Measurements from ENCODE around the gene CWH43.

Gene CWH43

GRCh38 chr4:48958582-48958981 lies 27.5 kb upstream of the CWH43 start:
- H3K4me3 ChIP-seq (ENCODE audit: low read depth, low read length), result no peak overlapping the region
- TF ChIP-seq, protein P1, sequence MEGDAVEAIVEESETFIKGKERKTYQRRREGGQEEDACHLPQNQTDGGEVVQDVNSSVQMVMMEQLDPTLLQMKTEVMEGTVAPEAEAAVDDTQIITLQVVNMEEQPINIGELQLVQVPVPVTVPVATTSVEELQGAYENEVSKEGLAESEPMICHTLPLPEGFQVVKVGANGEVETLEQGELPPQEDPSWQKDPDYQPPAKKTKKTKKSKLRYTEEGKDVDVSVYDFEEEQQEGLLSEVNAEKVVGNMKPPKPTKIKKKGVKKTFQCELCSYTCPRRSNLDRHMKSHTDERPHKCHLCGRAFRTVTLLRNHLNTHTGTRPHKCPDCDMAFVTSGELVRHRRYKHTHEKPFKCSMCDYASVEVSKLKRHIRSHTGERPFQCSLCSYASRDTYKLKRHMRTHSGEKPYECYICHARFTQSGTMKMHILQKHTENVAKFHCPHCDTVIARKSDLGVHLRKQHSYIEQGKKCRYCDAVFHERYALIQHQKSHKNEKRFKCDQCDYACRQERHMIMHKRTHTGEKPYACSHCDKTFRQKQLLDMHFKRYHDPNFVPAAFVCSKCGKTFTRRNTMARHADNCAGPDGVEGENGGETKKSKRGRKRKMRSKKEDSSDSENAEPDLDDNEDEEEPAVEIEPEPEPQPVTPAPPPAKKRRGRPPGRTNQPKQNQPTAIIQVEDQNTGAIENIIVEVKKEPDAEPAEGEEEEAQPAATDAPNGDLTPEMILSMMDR (IDR thresholded peaks at IDR 0.05; ENCODE audit: control insufficient read depth, extremely low read depth, insufficient read depth), result no peak

GRCh38 chr4:48960988-48961635 lies 25.0 kb upstream of the CWH43 start:
- TF ChIP-seq, protein P1 (IDR thresholded peaks at IDR 0.05; ENCODE audit: control insufficient read depth, extremely low read depth, insufficient read depth), result no peak
- no peak overlapping the region for H3K4me3 ChIP-seq (ENCODE audit: low read depth, low read length)
- DNase-seq (ENCODE audit: low read depth), result no peak

More at GRCh38 chr4:48958582-48958981, 27.5 kb upstream of the CWH43 start:
- no peak for DNase-seq (ENCODE audit: low read depth)

- DNase-seq (ENCODE audit: low read depth), result no peak
- TF ChIP-seq, protein P1 (IDR thresholded peaks at IDR 0.05; ENCODE audit: control insufficient read depth, extremely low read depth, insufficient read depth), result no peak
- H3K4me3 ChIP-seq (ENCODE audit: low read depth, low read length), result no peak overlapping the region
These were observed 23.4 kb upstream of the CWH43 start for GRCh38 chr4:48962636-48963035.

GRCh38 chr4:48963042-48963679 lies 22.9 kb upstream of the CWH43 start:
- DNase-seq (ENCODE audit: low read depth), result peak; percentile 73
- TF ChIP-seq, protein P1 (IDR thresholded peaks at IDR 0.05; ENCODE audit: control insufficient read depth, extremely low read depth, insufficient read depth), result peak; percentile 100

DNA sequence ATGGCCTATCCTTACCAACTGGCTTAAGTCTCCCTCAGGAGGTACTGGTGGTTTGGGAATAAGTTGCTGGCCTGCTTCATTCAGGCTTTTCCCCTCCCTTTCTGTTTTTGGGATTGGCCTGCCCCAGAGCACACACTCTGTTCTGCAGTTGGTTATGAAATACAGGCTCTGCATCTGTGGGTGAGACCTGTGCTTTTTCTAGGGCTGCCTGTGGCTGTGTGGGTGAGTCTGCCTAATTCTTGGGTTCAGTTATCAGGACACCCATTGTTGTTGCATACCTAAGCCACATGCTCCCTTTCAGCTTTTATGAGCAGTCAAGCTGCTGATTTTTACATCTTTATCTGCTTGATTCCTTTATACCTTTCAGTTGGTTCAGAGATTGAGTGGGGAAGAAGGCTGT lies 19.0 kb upstream of the CWH43 start:
- TF ChIP-seq, protein P1 (IDR thresholded peaks at IDR 0.05; ENCODE audit: control insufficient read depth, extremely low read depth, insufficient read depth), result no peak
- DNase-seq (ENCODE audit: low read depth), result no peak
- H3K4me3 ChIP-seq (ENCODE audit: low read depth, low read length), result no peak overlapping the region

More at GRCh38 chr4:48963042-48963679, 22.9 kb upstream of the CWH43 start:
- no peak overlapping the region for H3K4me3 ChIP-seq (ENCODE audit: low read depth, low read length)

DNA sequence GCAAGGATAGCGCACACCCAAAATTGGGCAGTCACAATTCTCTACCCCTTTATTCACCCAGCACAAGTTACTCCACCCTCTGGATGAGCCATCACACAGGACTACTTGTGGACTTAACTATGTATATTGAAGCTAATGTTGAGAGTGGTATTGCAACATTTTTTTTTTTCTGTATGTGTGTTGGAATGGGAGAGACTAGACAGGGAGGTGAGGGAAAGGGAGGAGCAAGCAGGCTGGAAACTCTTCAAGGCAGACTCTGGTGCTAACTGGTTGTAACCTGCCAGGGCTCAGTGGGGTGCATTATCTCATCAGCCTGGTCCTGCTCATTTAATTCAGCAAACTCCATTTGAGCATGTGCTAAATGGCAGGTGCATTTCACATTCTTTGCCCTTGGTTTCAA lies 18.4 kb upstream of the CWH43 start:
- DNase-seq (ENCODE audit: low read depth), result no peak
- H3K4me3 ChIP-seq (ENCODE audit: low read depth, low read length), result no peak overlapping the region
- TF ChIP-seq, protein P1 (IDR thresholded peaks at IDR 0.05; ENCODE audit: control insufficient read depth, extremely low read depth, insufficient read depth), result no peak

All from LNCaP clone FGC (cell line).